Ovary (tissue), 9 donors: ENCODE measurements around the gene LRRC32. TPM values are rescaled to one million over a fixed set of nuclear protein-coding genes. Genes with fewer than 3 reads are reported as not detected.

Experiments
- DNase-seq, 5 donors: peaks; one replicate each; pipeline ENCODE4 v3.0.0-alpha.2; 2019 to 2020
- H3K27ac ChIP-seq, 2 donors: fragments of 200-600 bp; one replicate each; pipeline versions ENCODE4 v1.5.1 to v1.8.0; 2019 to 2022
- H3K27me3 ChIP-seq: fragments of 200-600 bp; one replicate; pipeline ENCODE4 v1.8.0; 2022
- H3K36me3 ChIP-seq: fragments of 200-600 bp; sonication (generic); one replicate; pipeline ENCODE4 v1.5.1; 2019
- H3K4me1 ChIP-seq: one replicate; pipeline ENCODE4 v1.8.1; 2013; ENCODE audit warnings: mild to moderate bottlenecking, moderate library complexity; ENCODE audit not compliant: insufficient read depth
- H3K4me3 ChIP-seq: fragments of 200-600 bp; sonication (generic); one replicate; pipeline ENCODE4 v1.5.1; 2017
- H3K9me3 ChIP-seq, 2 donors: fragments of 200-600 bp in 1 of 2; sonication (generic) in 1 of 2; one replicate each; pipeline versions ENCODE4 v1.5.1 to v1.8.1; 2013 to 2019; ENCODE audit warnings: mild to moderate bottlenecking in 1 of 2, moderate library complexity in 1 of 2
- CTCF ChIP-seq, 3 donors: fragments of 450-650 bp in 2 of 3; fragments of 200-600 bp in 1 of 3; IDR thresholded peaks; one replicate each; pipeline versions ENCODE4 v1.5.1 to v1.8.0; 2016 to 2022; ENCODE audit warnings: antibody characterized with exemption in 3 of 3, mild to moderate bottlenecking in 1 of 3
- EP300 ChIP-seq: sonication (generic); formaldehyde crosslinking; IDR thresholded peaks from one replicate; pipeline ENCODE4 v1.6.1; 2017; ENCODE audit warnings: antibody characterized with exemption
- POLR2A ChIP-seq: fragments of 450-650 bp; IDR thresholded peaks from one replicate; pipeline ENCODE4 v1.6.1; 2017; ENCODE audit warnings: antibody characterized with exemption, mild to moderate bottlenecking, moderate library complexity
- WGBS, 3 donors: extraction: QIAGEN DNeasy Blood & Tissue Kit in 1 of 3; methylation state at CpG; one replicate each; pipeline versions ENCODE4 v1.1.5 to v1.1.7; 2013 to 2017; 5-methylcytosine and 5-hydroxymethylcytosine counted together
- intact Hi-C, 4 donors: fragments of 100-400 bp; cut with DNase I; formaldehyde crosslinking; loops; one replicate each; pipeline versions ENCODE4 v1.11.0 to v1.15.1; 2022 to 2023
- polyA plus RNA-seq, 2 donors: library from polyadenylated mRNA; stranded (reverse); fragments of 200-250 nt in 1 of 2; fragments of 350-450 nt in 1 of 2; fragmentation: Illumina TruSeq in 1 of 2; extraction: RNeasy Lipid Tissue Mini Kit (QIAGEN cat#74804) in 1 of 2; gene quantifications; one replicate each; pipeline ENCODE4 v1.2.3, GENCODE V29; 2013 to 2014
- total RNA-seq, 7 donors: library from RNA; depleted of rRNA in 2 of 7; stranded (reverse); fragments of >200 nt in 2 of 7; fragmentation: NEBNext Ultra II Directional in 3 of 7; extraction: Animal tissue kit (Norgen Biotek cat#: 25700) in 3 of 7; gene quantifications; one replicate each; pipeline versions ENCODE4 v1.1.0 to v1.2.4, GENCODE V29; 2016 to 2023
- donor health status: DM: no; HTN: no; CAD: no; lungs with moderate emphysema.
- donor health status: DM: no; HTN: no; CAD: no.
- donor health status: Bipolar disorder and iron deficiency.
- donor health status: DM: yes; HTN: yes; CAD: no.
- donor health status: DM: no; HTN: no; CAD: no.
- donor health status: DM: yes; HTN: yes; CAD: no.

The LRRC32 gene
- total and polyA plus RNA-seq, 9 donors: 3.2 to 47.1 (median 29.5) TPM

GRCh38 chr11:76627606-76628005 lies 42.9 kb downstream of the LRRC32 start:
- WGBS, 3 donors: 91 to 96% (median 95%) methylated on average over 7 of the region's 7 CpGs
- peaks cover 14% of the 10 kb centered on the region for H3K4me1 ChIP-seq
- H3K36me3 ChIP-seq: no peaks in the 10 kb centered on the region
- TF ChIP-seq CTCF (IDR thresholded peaks at IDR 0.05): no peak
- no peak for TF ChIP-seq POLR2A
- H3K9me3 ChIP-seq: no peaks in the 10 kb centered on the region
- intact Hi-C loops: no loop called here
- peak in 1 of 5 donors; percentile 2 for DNase-seq
- no peaks in the 10 kb centered on the region for H3K27me3 ChIP-seq
- H3K27ac ChIP-seq: no peak overlapping the region
- no peak overlapping the region for H3K4me3 ChIP-seq

- H3K27me3 ChIP-seq: no peaks in the 10 kb centered on the region
- TF ChIP-seq POLR2A (no peak), CTCF (IDR thresholded peaks at IDR 0.05) (no peak), EP300 (no peak)
- intact Hi-C loops: no loop called here
- H3K4me3 ChIP-seq: no peak overlapping the region
- H3K27ac ChIP-seq: no peak overlapping the region
- no peaks in the 10 kb centered on the region for H3K9me3 ChIP-seq
- peak in 1 of 5 donors; percentile 1 for DNase-seq
- H3K36me3 ChIP-seq: no peaks in the 10 kb centered on the region
- H3K4me1 ChIP-seq: peaks cover 14% of the 10 kb centered on the region
- 84 to 93% (median 88%) methylated on average over 6 of the region's 6 CpGs for WGBS, 3 donors
These were observed 43.6 kb downstream of the LRRC32 start for GRCh38 chr11:76626921-76627401.

- Histone ChIP-seq H3K4me1 (peaks cover 18% of the 10 kb centered on the region), H3K4me3 (no peak overlapping the region), H3K9me3 (no peaks in the 10 kb centered on the region), H3K36me3 (no peaks in the 10 kb centered on the region), H3K27ac (no peak overlapping the region), H3K27me3 (no peaks in the 10 kb centered on the region)
- DNase-seq: no peak
- intact Hi-C loops: no loop called here
- TF ChIP-seq POLR2A (no peak), CTCF (IDR thresholded peaks at IDR 0.05) (no peak), EP300 (no peak)
- WGBS, 3 donors: 92 to 96% (median 92%) methylated on average over 3 of the region's 3 CpGs
These were observed 44.3 kb downstream of the LRRC32 start for GRCh38 chr11:76626266-76626665.

GRCh38 chr11:76625472-76626186 lies 44.9 kb downstream of the LRRC32 start:
- intact Hi-C loops: no loop called here
- Histone ChIP-seq H3K27me3 (no peaks in the 10 kb centered on the region), H3K4me3 (no peak overlapping the region), H3K27ac (no peak overlapping the region), H3K9me3 (no peaks in the 10 kb centered on the region), H3K36me3 (no peaks in the 10 kb centered on the region), H3K4me1 (peaks cover 17% of the 10 kb centered on the region)
- no peak for TF ChIP-seq EP300
- TF ChIP-seq POLR2A: no peak
- no peak for TF ChIP-seq CTCF (IDR thresholded peaks at IDR 0.05)
- peak in 1 of 5 donors; percentile 0 for DNase-seq
- WGBS, 3 donors: 98 to 100% (median 100%) methylated on average over 1 of the region's 1 CpG
